ENCODE measurements around the gene HOXA3. TPM values are rescaled to one million over a fixed set of nuclear protein-coding genes. Genes with fewer than 3 reads are reported as not detected.

Gene HOXA3
- total and polyA plus RNA-seq, 4 donors = 1.9 to 10.7 (median 6.3) TPM

GRCh38 chr7:27156508-27156898, 4.1 kb upstream of the HOXA3 start, which contains the start of gene HOXA7:
Gene HOXA7, minus strand, starts transcription at chr7:27156675. Its CDS starts 130 bp downstream, at chr7:27156545.
- peak within 1 kb of the TSS; percentile 47 for H3K4me3 ChIP-seq
- no peak for ATAC-seq (ENCODE audit: insufficient read depth, low FRiP score)
- no peaks in the 10 kb centered on the region for H3K36me3 ChIP-seq (ENCODE audit: control insufficient read depth in 4 of 4, insufficient read depth in 4 of 4, low read length in 4 of 4)
- peaks cover 0 to 87% (median 63%) of the 10 kb centered on the region in 3 donors for H3K27me3 ChIP-seq (ENCODE audit: control insufficient read depth in 3 of 3, insufficient read depth in 3 of 3, low read length in 2 of 3)
- TF ChIP-seq CTCF (IDR thresholded peaks at IDR 0.05; ENCODE audit: control extremely low read depth, extremely low read depth) = no peak
- H3K9ac ChIP-seq (ENCODE audit: insufficient read depth in 1 of 2, low read length in 2 of 2) = peak within 1 kb of the TSS in 1 of 2 donors; percentile 43
- peaks cover 0 to 33% (median 4%) of the 10 kb centered on the region in 5 donors for H3K4me1 ChIP-seq (ENCODE audit: control insufficient read depth in 5 of 5, insufficient read depth in 5 of 5, low read length in 5 of 5)
- peak; percentile 91 to 93 (median 91) for DNase-seq
- peak within 1 kb of the TSS in 1 of 2 donors; percentile 78 for H3K27ac ChIP-seq (ENCODE audit: low read depth in 1 of 2, low read length in 1 of 2)
- WGBS, 2 donors = 1 to 2% methylated on average over 32 to 33 of the region's 33 CpGs
- no peaks in the 10 kb centered on the region for H3K9me3 ChIP-seq (ENCODE audit: control insufficient read depth in 4 of 4, insufficient read depth in 3 of 4, low read length in 3 of 4)

GRCh38 chr7:27155816-27156507, 3.6 kb upstream of the HOXA3 start:
- ATAC-seq (ENCODE audit: insufficient read depth, low FRiP score) (no peak), DNase-seq (peak in 1 of 3 donors; percentile 59)
- peak overlapping the region; percentile 47 for H3K4me3 ChIP-seq
- H3K36me3 ChIP-seq (ENCODE audit: control insufficient read depth in 4 of 4, insufficient read depth in 4 of 4, low read length in 4 of 4) = no peaks in the 10 kb centered on the region
- peaks cover 0 to 85% (median 60%) of the 10 kb centered on the region in 3 donors for H3K27me3 ChIP-seq (ENCODE audit: control insufficient read depth in 3 of 3, insufficient read depth in 3 of 3, low read length in 2 of 3)
- no peaks in the 10 kb centered on the region for H3K9me3 ChIP-seq (ENCODE audit: control insufficient read depth in 4 of 4, insufficient read depth in 3 of 4, low read length in 3 of 4)
- no peak for TF ChIP-seq CTCF (IDR thresholded peaks at IDR 0.05; ENCODE audit: control extremely low read depth, extremely low read depth)
- H3K27ac ChIP-seq (ENCODE audit: low read depth in 1 of 2, low read length in 1 of 2) = peak overlapping the region in 1 of 2 donors; percentile 78
- 1 to 2% methylated on average over 52 to 63 of the region's 63 CpGs for WGBS, 2 donors
- H3K9ac ChIP-seq (ENCODE audit: insufficient read depth in 1 of 2, low read length in 2 of 2) = peak overlapping the region in 1 of 2 donors; percentile 43
- H3K4me1 ChIP-seq (ENCODE audit: control insufficient read depth in 5 of 5, insufficient read depth in 5 of 5, low read length in 5 of 5) = peaks cover 0 to 33% (median 4%) of the 10 kb centered on the region in 5 donors

GRCh38 chr7:27154901-27155815, 2.8 kb upstream of the HOXA3 start:
- Histone ChIP-seq H3K27me3 (ENCODE audit: control insufficient read depth in 3 of 3, insufficient read depth in 3 of 3, low read length in 2 of 3) (peaks cover 0 to 87% (median 59%) of the 10 kb centered on the region in 3 donors), H3K27ac (ENCODE audit: low read depth in 1 of 2, low read length in 1 of 2) (peak overlapping the region in 1 of 2 donors; percentile 21), H3K9me3 (ENCODE audit: control insufficient read depth in 4 of 4, insufficient read depth in 3 of 4, low read length in 3 of 4) (no peaks in the 10 kb centered on the region), H3K4me3 (no peak overlapping the region), H3K4me1 (ENCODE audit: control insufficient read depth in 5 of 5, insufficient read depth in 5 of 5, low read length in 5 of 5) (peaks cover 0 to 36% (median 4%) of the 10 kb centered on the region in 5 donors), H3K9ac (ENCODE audit: insufficient read depth in 1 of 2, low read length in 2 of 2) (peak overlapping the region in 1 of 2 donors; percentile 33), H3K36me3 (ENCODE audit: control insufficient read depth in 4 of 4, insufficient read depth in 4 of 4, low read length in 4 of 4) (no peaks in the 10 kb centered on the region)
- no peak for TF ChIP-seq CTCF (IDR thresholded peaks at IDR 0.05; ENCODE audit: control extremely low read depth, extremely low read depth)
- WGBS, 2 donors = 21 to 35% methylated on average over 48 of the region's 48 CpGs
- ATAC-seq (ENCODE audit: insufficient read depth, low FRiP score) = no peak
- peak in 1 of 3 donors; percentile 35 for DNase-seq

Data from lung (tissue), 12 donors.